GM23338 (cell line): Measurements from ENCODE around the gene OGG1. TPM values are rescaled to one million over a fixed set of nuclear protein-coding genes. Genes with fewer than 3 reads are reported as not detected.

Source experiments
- ATAC-seq: fragments of 200-7000 bp; cut with Tn5 transposase; 3 replicates; pipeline ENCODE4 v1.9.1; 2020
- DNase-seq: peaks from one replicate; pipeline ENCODE4 v3.0.0-alpha.2; 2015; ENCODE audit warnings: low spot score
- H2AFZ ChIP-seq: fragments of 200-600 bp; sonication (generic); 2 replicates; pipeline ENCODE4 v1.8.0; 2016; ENCODE audit warnings: antibody characterized with exemption, mild to moderate bottlenecking, moderate library complexity
- H3F3A ChIP-seq: fragments of 200-600 bp; sonication (generic); replicated peaks from 2 replicates; pipeline ENCODE4 v1.8.0; 2017; ENCODE audit warnings: antibody characterized with exemption, mixed run types, low read depth
- H3K27ac ChIP-seq: fragments of 200-600 bp; sonication (generic); 2 replicates; pipeline ENCODE4 v1.6.1; 2016; ENCODE audit warnings: low read depth
- H3K27me3 ChIP-seq: fragments of 200-600 bp; sonication (generic); 2 replicates; pipeline ENCODE4 v1.8.0; 2016; ENCODE audit warnings: mild to moderate bottlenecking, mixed run types, moderate library complexity; ENCODE audit not compliant: insufficient read depth
- H3K36me3 ChIP-seq: fragments of 200-600 bp; sonication (generic); 2 replicates; pipeline ENCODE4 v1.8.0; 2016; ENCODE audit warnings: mild to moderate bottlenecking; ENCODE audit not compliant: insufficient read depth
- H3K4me1 ChIP-seq: fragments of 200-600 bp; sonication (generic); 2 replicates; pipeline ENCODE4 v1.8.0; 2016; ENCODE audit warnings: mild to moderate bottlenecking, moderate library complexity; ENCODE audit not compliant: insufficient read depth
- H3K4me2 ChIP-seq: fragments of 200-600 bp; sonication (generic); 2 replicates; pipeline ENCODE4 v1.7.1; 2017; ENCODE audit warnings: mixed run types
- H3K4me3 ChIP-seq: fragments of 200-600 bp; sonication (generic); 2 replicates; pipeline ENCODE4 v1.6.1; 2016; ENCODE audit warnings: mixed run types
- H3K79me2 ChIP-seq: fragments of 200-600 bp; sonication (generic); replicated peaks from 2 replicates; pipeline ENCODE4 v1.8.0; 2017; ENCODE audit warnings: mild to moderate bottlenecking; ENCODE audit not compliant: insufficient read depth
- H3K9me2 ChIP-seq: fragments of 200-600 bp; sonication (generic); 2 replicates; pipeline ENCODE4 v1.8.0; 2017; ENCODE audit not compliant: insufficient read depth
- H4K20me1 ChIP-seq: fragments of 200-600 bp; sonication (generic); replicated peaks from 2 replicates; pipeline ENCODE4 v1.8.0; 2017; ENCODE audit warnings: mild to moderate bottlenecking; ENCODE audit not compliant: insufficient read depth
- H3K27ac Mint-ChIP-seq: 2 replicates; pipeline ENCODE4 v1.8.0; 2020; ENCODE audit warnings: inconsistent platforms, mild to moderate bottlenecking, moderate library complexity, mixed read lengths
- H3K27me3 Mint-ChIP-seq: 3 replicates; pipeline ENCODE4 v1.8.0; 2022; ENCODE audit warnings: low read depth, mild to moderate bottlenecking, moderate library complexity, mixed read lengths, inconsistent platforms; ENCODE audit not compliant: insufficient read depth, poor library complexity
- H3K36me3 Mint-ChIP-seq: 3 replicates; pipeline ENCODE4 v1.8.0; 2021; ENCODE audit warnings: low read depth, mild to moderate bottlenecking, inconsistent platforms, moderate library complexity, mixed read lengths
- H3K4me1 Mint-ChIP-seq: 3 replicates; pipeline ENCODE4 v1.8.0; 2020; ENCODE audit warnings: mild to moderate bottlenecking, inconsistent platforms, mixed read lengths
- H3K4me3 Mint-ChIP-seq: 3 replicates; pipeline ENCODE4 v1.8.0; 2021; ENCODE audit warnings: moderate library complexity, mild to moderate bottlenecking, inconsistent platforms, mixed read lengths
- H3K9me3 Mint-ChIP-seq: 3 replicates; pipeline ENCODE4 v1.8.0; 2020; ENCODE audit warnings: moderate library complexity, mild to moderate bottlenecking, inconsistent platforms, mixed read lengths
- CREB1 ChIP-seq: fragments of 250-450 bp; sonication (Bioruptor Pico); IDR thresholded peaks from 2 replicates; pipeline ENCODE4 v1.5.0; 2020; ENCODE audit warnings: low read depth, mild to moderate bottlenecking, moderate library complexity
- EZH2phosphoT487 ChIP-seq: fragments of 200-600 bp; sonication (generic); IDR thresholded peaks from one replicate; pipeline ENCODE4 v1.8.1; 2018; ENCODE audit warnings: antibody characterized with exemption; ENCODE audit not compliant: unreplicated experiment
- JUNB ChIP-seq: IDR thresholded peaks from one replicate; pipeline ENCODE4 v1.6.1; 2016; ENCODE audit warnings: antibody characterized with exemption; ENCODE audit not compliant: unreplicated experiment
- NANOG ChIP-seq: IDR thresholded peaks from 2 replicates; pipeline ENCODE4 v1.6.1; 2016; ENCODE audit warnings: antibody characterized with exemption, borderline replicate concordance
- POLR2AphosphoS5 ChIP-seq: IDR thresholded peaks from 2 replicates; pipeline ENCODE4 v1.6.1; 2016; ENCODE audit warnings: antibody characterized with exemption, low read depth
- STAT1 ChIP-seq: IDR thresholded peaks from one replicate; pipeline ENCODE4 v1.6.1; 2016; ENCODE audit warnings: antibody characterized with exemption; ENCODE audit not compliant: unreplicated experiment
- ZNF114 ChIP-seq: fragments of 250-450 bp; sonication (Bioruptor Pico); IDR thresholded peaks from 2 replicates; pipeline ENCODE4 v1.5.0; 2020; ENCODE audit warnings: mild to moderate bottlenecking, moderate library complexity
- ZNF331 ChIP-seq: fragments of 250-450 bp; sonication (Bioruptor Pico); IDR thresholded peaks from 2 replicates; pipeline ENCODE4 v1.5.0; 2020; ENCODE audit warnings: low read depth, mild to moderate bottlenecking, moderate library complexity
- polyA plus RNA-seq: library from polyadenylated mRNA; unstranded; fragments of >200 nt; fragmentation: Nextera tagmentation; extraction: Ambion mirVana; gene quantifications from 2 replicates; pipeline ENCODE4 v1.2.1, GENCODE V29; 2016
- total RNA-seq: library from RNA; depleted of rRNA; stranded (reverse); fragments of >200 nt; shearing (Covaris generic); gene quantifications from 2 replicates; pipeline ENCODE4 v1.2.3, GENCODE V29; 2014
- TF ChIP-seq, protein P1 (sequence below): IDR thresholded peaks from 2 replicates; pipeline ENCODE4 v1.6.1; 2016; ENCODE audit warnings: antibody characterized with exemption
- TF ChIP-seq, protein P2 (sequence below), 2 experiments: fragments of 200-600 bp in 1 of 2; sonication (generic) in 1 of 2; conservative IDR thresholded peaks; 2 replicates each; pipeline versions ENCODE4 v1.5.1 to v1.6.1; 2016 to 2017; ENCODE audit warnings: antibody characterized with exemption in 2 of 2, low read depth in 2 of 2, mild to moderate bottlenecking in 2 of 2, moderate library complexity in 1 of 2
- TF ChIP-seq, protein P3 (sequence below): fragments of 250-450 bp; sonication (Bioruptor Pico); IDR thresholded peaks from 2 replicates; pipeline ENCODE4 v1.5.0; 2020; ENCODE audit warnings: mild to moderate bottlenecking, moderate library complexity

OGG1 gene
- total and polyA plus RNA-seq, 2 experiments from 2014 or later, result 20.6 to 27.6 TPM

DNA sequence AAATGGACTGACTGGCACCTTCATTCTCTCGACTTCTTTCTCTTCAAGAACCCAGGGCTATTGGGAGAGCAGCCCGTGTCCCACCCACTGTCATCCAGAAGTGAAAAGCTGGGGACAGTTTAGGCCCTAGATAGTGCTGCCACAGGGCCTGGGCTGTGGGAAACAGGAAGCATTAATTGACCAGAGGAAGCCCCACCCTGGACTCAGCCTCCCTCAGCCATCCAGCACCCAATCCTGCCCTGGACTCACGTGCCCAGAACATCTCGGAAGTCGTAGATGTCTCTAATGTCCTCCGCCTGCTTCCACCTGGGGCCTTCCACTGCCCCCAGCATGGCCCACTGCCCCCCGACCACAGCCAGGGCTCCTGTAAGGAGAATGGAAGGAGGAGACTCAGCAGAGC lies 17.7 kb downstream of the OGG1 start:
- no peak for DNase-seq
- H2AFZ ChIP-seq, result no peak overlapping the region
- no peak overlapping the region; the same call in 2 of the 3 replicates for H3K4me3 Mint-ChIP-seq

DNA sequence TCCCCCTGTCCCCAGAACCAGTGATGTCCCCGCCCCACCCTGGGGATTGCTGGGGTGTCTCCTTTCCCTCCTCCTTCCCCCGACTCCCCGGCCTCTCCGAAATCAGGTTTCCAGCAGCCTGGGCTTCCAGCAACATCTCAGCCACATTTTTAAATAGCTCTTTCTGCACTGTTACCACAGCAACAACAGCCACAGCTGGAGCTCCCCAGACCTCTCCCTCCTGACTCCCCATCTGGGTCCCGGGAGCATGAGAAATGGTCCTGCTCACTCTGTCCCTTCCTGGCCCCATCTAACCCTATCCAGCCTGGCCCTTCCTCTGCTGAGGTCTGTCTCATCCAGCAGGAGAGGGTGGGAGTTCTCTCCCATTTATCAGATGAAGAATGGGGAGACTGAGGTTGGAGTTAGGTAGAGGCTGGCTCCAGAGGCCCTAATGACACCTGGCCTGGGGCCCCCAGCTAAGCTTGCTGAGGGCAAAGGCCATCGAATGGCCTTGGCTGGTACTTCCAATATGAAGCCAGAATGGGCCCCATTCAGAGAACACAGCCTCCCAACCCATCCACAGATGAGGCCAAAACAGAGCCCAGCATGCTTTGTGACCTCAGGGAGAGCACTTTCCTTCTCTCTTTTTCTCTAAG lies 18.5 kb downstream of the OGG1 start:
- no peaks in the 10 kb centered on the region for H3K36me3 ChIP-seq
- no peaks in the 10 kb centered on the region for H3K4me1 ChIP-seq
- no peak overlapping the region for H3K4me3 ChIP-seq
- Mint-ChIP-seq H3K4me3 (no peak overlapping the region), H3K36me3 (no peaks in the 10 kb centered on the region), H3K9me3 (no peaks in the 10 kb centered on the region), H3K27ac (no peak overlapping the region), H3K4me1 (peaks cover 18% of the 10 kb centered on the region), H3K27me3 (peaks cover 42% of the 10 kb centered on the region)
- no peaks in the 10 kb centered on the region for H3K9me2 ChIP-seq
- DNase-seq, result no peak
- H4K20me1 ChIP-seq, result no peaks in the 10 kb centered on the region
- H3F3A ChIP-seq, result no peaks in the 10 kb centered on the region
- no peak overlapping the region for H3K27ac ChIP-seq
- H3K79me2 ChIP-seq, result no peaks in the 10 kb centered on the region
- ATAC-seq, result no peak
- H3K4me2 ChIP-seq, result no peak overlapping the region
- TF ChIP-seq EZH2phosphoT487 (no peak), CREB1 (CRISPR knock-in tag) (no peak), JUNB (no peak), ZNF331 (CRISPR knock-in tag) (no peak), ZNF114 (CRISPR knock-in tag) (no peak), STAT1 (no peak)
- TF ChIP-seq, protein P1, sequence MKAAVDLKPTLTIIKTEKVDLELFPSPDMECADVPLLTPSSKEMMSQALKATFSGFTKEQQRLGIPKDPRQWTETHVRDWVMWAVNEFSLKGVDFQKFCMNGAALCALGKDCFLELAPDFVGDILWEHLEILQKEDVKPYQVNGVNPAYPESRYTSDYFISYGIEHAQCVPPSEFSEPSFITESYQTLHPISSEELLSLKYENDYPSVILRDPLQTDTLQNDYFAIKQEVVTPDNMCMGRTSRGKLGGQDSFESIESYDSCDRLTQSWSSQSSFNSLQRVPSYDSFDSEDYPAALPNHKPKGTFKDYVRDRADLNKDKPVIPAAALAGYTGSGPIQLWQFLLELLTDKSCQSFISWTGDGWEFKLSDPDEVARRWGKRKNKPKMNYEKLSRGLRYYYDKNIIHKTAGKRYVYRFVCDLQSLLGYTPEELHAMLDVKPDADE, result no peak
- TF ChIP-seq, protein P2, sequence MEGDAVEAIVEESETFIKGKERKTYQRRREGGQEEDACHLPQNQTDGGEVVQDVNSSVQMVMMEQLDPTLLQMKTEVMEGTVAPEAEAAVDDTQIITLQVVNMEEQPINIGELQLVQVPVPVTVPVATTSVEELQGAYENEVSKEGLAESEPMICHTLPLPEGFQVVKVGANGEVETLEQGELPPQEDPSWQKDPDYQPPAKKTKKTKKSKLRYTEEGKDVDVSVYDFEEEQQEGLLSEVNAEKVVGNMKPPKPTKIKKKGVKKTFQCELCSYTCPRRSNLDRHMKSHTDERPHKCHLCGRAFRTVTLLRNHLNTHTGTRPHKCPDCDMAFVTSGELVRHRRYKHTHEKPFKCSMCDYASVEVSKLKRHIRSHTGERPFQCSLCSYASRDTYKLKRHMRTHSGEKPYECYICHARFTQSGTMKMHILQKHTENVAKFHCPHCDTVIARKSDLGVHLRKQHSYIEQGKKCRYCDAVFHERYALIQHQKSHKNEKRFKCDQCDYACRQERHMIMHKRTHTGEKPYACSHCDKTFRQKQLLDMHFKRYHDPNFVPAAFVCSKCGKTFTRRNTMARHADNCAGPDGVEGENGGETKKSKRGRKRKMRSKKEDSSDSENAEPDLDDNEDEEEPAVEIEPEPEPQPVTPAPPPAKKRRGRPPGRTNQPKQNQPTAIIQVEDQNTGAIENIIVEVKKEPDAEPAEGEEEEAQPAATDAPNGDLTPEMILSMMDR (conservative IDR thresholded peaks at IDR 0.05; ENCODE audit: low read depth in 2 of 2), result no peak
- TF ChIP-seq, protein P3, sequence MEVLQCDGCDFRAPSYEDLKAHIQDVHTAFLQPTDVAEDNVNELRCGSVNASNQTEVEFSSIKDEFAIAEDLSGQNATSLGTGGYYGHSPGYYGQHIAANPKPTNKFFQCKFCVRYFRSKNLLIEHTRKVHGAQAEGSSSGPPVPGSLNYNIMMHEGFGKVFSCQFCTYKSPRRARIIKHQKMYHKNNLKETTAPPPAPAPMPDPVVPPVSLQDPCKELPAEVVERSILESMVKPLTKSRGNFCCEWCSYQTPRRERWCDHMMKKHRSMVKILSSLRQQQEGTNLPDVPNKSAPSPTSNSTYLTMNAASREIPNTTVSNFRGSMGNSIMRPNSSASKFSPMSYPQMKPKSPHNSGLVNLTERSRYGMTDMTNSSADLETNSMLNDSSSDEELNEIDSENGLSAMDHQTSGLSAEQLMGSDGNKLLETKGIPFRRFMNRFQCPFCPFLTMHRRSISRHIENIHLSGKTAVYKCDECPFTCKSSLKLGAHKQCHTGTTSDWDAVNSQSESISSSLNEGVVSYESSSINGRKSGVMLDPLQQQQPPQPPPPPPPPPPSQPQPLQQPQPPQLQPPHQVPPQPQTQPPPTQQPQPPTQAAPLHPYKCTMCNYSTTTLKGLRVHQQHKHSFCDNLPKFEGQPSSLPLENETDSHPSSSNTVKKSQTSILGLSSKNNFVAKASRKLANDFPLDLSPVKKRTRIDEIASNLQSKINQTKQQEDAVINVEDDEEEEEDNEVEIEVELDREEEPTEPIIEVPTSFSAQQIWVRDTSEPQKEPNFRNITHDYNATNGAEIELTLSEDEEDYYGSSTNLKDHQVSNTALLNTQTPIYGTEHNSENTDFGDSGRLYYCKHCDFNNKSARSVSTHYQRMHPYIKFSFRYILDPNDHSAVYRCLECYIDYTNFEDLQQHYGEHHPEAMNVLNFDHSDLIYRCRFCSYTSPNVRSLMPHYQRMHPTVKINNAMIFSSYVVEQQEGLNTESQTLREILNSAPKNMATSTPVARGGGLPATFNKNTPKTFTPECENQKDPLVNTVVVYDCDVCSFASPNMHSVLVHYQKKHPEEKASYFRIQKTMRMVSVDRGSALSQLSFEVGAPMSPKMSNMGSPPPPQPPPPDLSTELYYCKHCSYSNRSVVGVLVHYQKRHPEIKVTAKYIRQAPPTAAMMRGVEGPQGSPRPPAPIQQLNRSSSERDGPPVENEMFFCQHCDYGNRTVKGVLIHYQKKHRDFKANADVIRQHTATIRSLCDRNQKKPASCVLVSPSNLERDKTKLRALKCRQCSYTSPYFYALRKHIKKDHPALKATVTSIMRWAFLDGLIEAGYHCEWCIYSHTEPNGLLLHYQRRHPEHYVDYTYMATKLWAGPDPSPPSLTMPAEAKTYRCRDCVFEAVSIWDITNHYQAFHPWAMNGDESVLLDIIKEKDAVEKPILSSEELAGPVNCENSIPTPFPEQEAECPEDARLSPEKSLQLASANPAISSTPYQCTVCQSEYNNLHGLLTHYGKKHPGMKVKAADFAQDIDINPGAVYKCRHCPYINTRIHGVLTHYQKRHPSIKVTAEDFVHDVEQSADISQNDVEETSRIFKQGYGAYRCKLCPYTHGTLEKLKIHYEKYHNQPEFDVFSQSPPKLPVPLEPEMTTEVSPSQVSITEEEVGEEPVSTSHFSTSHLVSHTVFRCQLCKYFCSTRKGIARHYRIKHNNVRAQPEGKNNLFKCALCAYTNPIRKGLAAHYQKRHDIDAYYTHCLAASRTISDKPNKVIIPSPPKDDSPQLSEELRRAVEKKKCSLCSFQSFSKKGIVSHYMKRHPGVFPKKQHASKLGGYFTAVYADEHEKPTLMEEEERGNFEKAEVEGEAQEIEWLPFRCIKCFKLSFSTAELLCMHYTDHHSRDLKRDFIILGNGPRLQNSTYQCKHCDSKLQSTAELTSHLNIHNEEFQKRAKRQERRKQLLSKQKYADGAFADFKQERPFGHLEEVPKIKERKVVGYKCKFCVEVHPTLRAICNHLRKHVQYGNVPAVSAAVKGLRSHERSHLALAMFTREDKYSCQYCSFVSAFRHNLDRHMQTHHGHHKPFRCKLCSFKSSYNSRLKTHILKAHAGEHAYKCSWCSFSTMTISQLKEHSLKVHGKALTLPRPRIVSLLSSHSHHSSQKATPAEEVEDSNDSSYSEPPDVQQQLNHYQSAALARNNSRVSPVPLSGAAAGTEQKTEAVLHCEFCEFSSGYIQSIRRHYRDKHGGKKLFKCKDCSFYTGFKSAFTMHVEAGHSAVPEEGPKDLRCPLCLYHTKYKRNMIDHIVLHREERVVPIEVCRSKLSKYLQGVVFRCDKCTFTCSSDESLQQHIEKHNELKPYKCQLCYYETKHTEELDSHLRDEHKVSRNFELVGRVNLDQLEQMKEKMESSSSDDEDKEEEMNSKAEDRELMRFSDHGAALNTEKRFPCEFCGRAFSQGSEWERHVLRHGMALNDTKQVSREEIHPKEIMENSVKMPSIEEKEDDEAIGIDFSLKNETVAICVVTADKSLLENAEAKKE (CRISPR knock-in tag), result no peak
- peaks cover 62% of the 10 kb centered on the region for H3K27me3 ChIP-seq
- H2AFZ ChIP-seq, result no peak overlapping the region

More for the DNA sequence above, 17.7 kb downstream of the OGG1 start:
- no peaks in the 10 kb centered on the region for H3K4me1 ChIP-seq
- H3K9me3 Mint-ChIP-seq, result no peaks in the 10 kb centered on the region
- H3K36me3 ChIP-seq, result no peaks in the 10 kb centered on the region
- H3K27ac Mint-ChIP-seq, result no peak overlapping the region
- peaks cover 46% of the 10 kb centered on the region for H3K27me3 Mint-ChIP-seq
- no peaks in the 10 kb centered on the region for H3K79me2 ChIP-seq
- H3K27ac ChIP-seq, result no peak overlapping the region
- ATAC-seq, result no peak
- H3K27me3 ChIP-seq, result peaks cover 56% of the 10 kb centered on the region
- H4K20me1 ChIP-seq, result no peaks in the 10 kb centered on the region
- peaks cover 18% of the 10 kb centered on the region for H3K4me1 Mint-ChIP-seq
- H3K9me2 ChIP-seq, result no peaks in the 10 kb centered on the region
- H3F3A ChIP-seq, result no peaks in the 10 kb centered on the region
- no peaks in the 10 kb centered on the region for H3K36me3 Mint-ChIP-seq
- TF ChIP-seq ZNF114 (CRISPR knock-in tag) (no peak), POLR2AphosphoS5 (no peak), JUNB (no peak), NANOG (no peak)
- TF ChIP-seq, protein P1, result no peak
- no peak overlapping the region for H3K4me3 ChIP-seq
- no peak overlapping the region for H3K4me2 ChIP-seq
